GM21717 (cell line): ENCODE measurements around the gene UBP1.
"Not testable (repeated sequence)": the region's sequence is repeated elsewhere in the genome, so short reads cannot be mapped to it uniquely, and the experiment has no call there.

Experiments
- ATAC-seq: cut with Tn5 transposase; IDR thresholded peaks from one replicate; pipeline ENCODE4 v1.9.1; 2021; ENCODE audit warnings: mild to moderate bottlenecking, moderate library complexity; ENCODE audit not compliant: unreplicated experiment

The UBP1 gene

GRCh38 chr3:33338936-33339465 is 101.2 kb downstream of the UBP1 start:
- ATAC-seq = not testable (repeated sequence)
